B cell (primary cell): ENCODE measurements around the gene STAP1. TPM values are rescaled to one million over a fixed set of nuclear protein-coding genes. Genes with fewer than 3 reads are reported as not detected.

Experiments
- ATAC-seq: fragments of 200-7000 bp; cut with Tn5 transposase; one replicate; pipeline ENCODE4 v1.10.0; 2021; ENCODE audit warnings: low read depth, mild to moderate bottlenecking, moderate number of reproducible peaks, moderate library complexity
- CTCF ChIA-PET: fragments of 350-600 bp; sonication (Branson Sonifier 250); formaldehyde crosslinking; loops from one replicate; lab custom pipeline; 2021; ENCODE audit warnings: antibody characterized with exemption, inconsistent platforms; lab: Charles Lee
- POLR2A ChIA-PET: fragments of 350-600 bp; sonication (Branson Sonifier 250); formaldehyde crosslinking; loops from one replicate; lab custom pipeline; 2021; ENCODE audit warnings: antibody characterized with exemption; lab: Charles Lee
- DNase-seq: peaks from one replicate; pipeline ENCODE4 v3.0.0; 2013
- H2AFZ ChIP-seq: 2 replicates; pipeline ENCODE4 v1.6.1; 2012; ENCODE audit warnings: mild to moderate bottlenecking, low read depth, low read length; ENCODE audit not compliant: insufficient read depth, poor library complexity, severe bottlenecking
- H3K27ac ChIP-seq, 2 donors: 1 replicate in 1 of 2; 2 replicates in 1 of 2; pipeline ENCODE4 v1.5.1; 2012 to 2013; ENCODE audit warnings: low read length in 2 of 2, mild to moderate bottlenecking in 2 of 2, moderate library complexity in 1 of 2
- H3K27me3 ChIP-seq, 4 experiments: fragments of 200-600 bp in 1 of 4; sonication (generic) in 1 of 4; replicated peaks in 1 of 4; 1 replicate in 2 of 4; 2 replicates in 2 of 4; pipeline versions ENCODE4 v1.6.1 to v1.7.0; 2013 to 2016; ENCODE audit warnings: low read length in 3 of 4, mild to moderate bottlenecking in 2 of 4, mixed read lengths in 1 of 4, moderate library complexity in 1 of 4; ENCODE audit not compliant: insufficient read depth in 4 of 4, control insufficient read depth in 3 of 4; ENCODE audit errors: control extremely low read depth in 1 of 4
- H3K36me3 ChIP-seq, 2 experiments: replicated peaks in 1 of 2; 1 replicate in 1 of 2; 2 replicates in 1 of 2; pipeline versions ENCODE4 v1.6.1 to v1.7.1; 2013; ENCODE audit warnings: low read length in 1 of 2; ENCODE audit not compliant: insufficient read depth in 2 of 2, control insufficient read depth in 1 of 2; ENCODE audit errors: control extremely low read depth in 1 of 2, extremely low read depth in 1 of 2
- H3K4me1 ChIP-seq, 2 donors: fragments of 200-600 bp in 1 of 2; sonication (generic) in 1 of 2; 1 replicate in 1 of 2; 2 replicates in 1 of 2; pipeline versions ENCODE4 v1.5.1 to v1.6.1; 2013 to 2017; ENCODE audit warnings: low read length in 2 of 2; ENCODE audit not compliant: control insufficient read depth in 2 of 2, insufficient read depth in 2 of 2
- H3K4me2 ChIP-seq: replicated peaks from 2 replicates; pipeline ENCODE3; 2012; ENCODE audit warnings: mild to moderate bottlenecking, low read depth, low read length; ENCODE audit not compliant: poor library complexity, severe bottlenecking
- H3K4me3 ChIP-seq, 5 experiments: fragments of 200-600 bp in 1 of 5; sonication (generic) in 1 of 5; 1 replicate in 3 of 5; 2 replicates in 2 of 5; pipeline versions ENCODE4 v1.5.1 to v1.7.0; 2011 to 2016; ENCODE audit warnings: low read length in 4 of 5, mild to moderate bottlenecking in 4 of 5, low read depth in 2 of 5, control low read depth in 1 of 5, moderate library complexity in 1 of 5; ENCODE audit not compliant: insufficient read depth in 1 of 5; ENCODE audit errors: control extremely low read depth in 1 of 5, extremely low read depth in 1 of 5
- H3K79me2 ChIP-seq: fragments of 200-600 bp; sonication (generic); one replicate; pipeline ENCODE4 v1.6.0; 2016; ENCODE audit warnings: low read length; ENCODE audit not compliant: control insufficient read depth, insufficient read depth
- H3K9ac ChIP-seq: fragments of 200-600 bp; sonication (generic); 2 replicates; pipeline ENCODE4 v1.6.1; 2017; ENCODE audit warnings: mild to moderate bottlenecking, low read length, moderate library complexity
- H3K9me3 ChIP-seq, 3 donors: one replicate each; pipeline versions ENCODE4 v1.6.1 to v1.7.1; 2013; ENCODE audit warnings: low read length in 2 of 3; ENCODE audit not compliant: control insufficient read depth in 2 of 3, insufficient read depth in 1 of 3; ENCODE audit errors: control extremely low read depth in 1 of 3
- H4K20me1 ChIP-seq: 2 replicates; pipeline ENCODE4 v1.6.0; 2012; ENCODE audit warnings: mild to moderate bottlenecking, low read length; ENCODE audit not compliant: insufficient read depth, control insufficient read depth, poor library complexity, severe bottlenecking
- H3K27ac Mint-ChIP-seq: one replicate; pipeline ENCODE4 v1.8.0; 2021; ENCODE audit warnings: mixed read lengths
- H3K27me3 Mint-ChIP-seq: one replicate; pipeline ENCODE4 v1.8.0; 2021; ENCODE audit warnings: mixed read lengths
- H3K4me1 Mint-ChIP-seq: one replicate; pipeline ENCODE4 v1.8.0; 2021; ENCODE audit warnings: mixed read lengths
- H3K4me3 Mint-ChIP-seq: one replicate; pipeline ENCODE4 v1.8.0; 2021; ENCODE audit warnings: mixed read lengths
- H3K9me3 Mint-ChIP-seq: one replicate; pipeline ENCODE4 v1.8.0; 2022; ENCODE audit warnings: mixed read lengths; ENCODE audit not compliant: insufficient read depth
- EZH2 ChIP-seq: IDR thresholded peaks from 2 replicates; pipeline ENCODE4 v1.6.1; 2012; ENCODE audit warnings: borderline replicate concordance, low read depth, mild to moderate bottlenecking, moderate library complexity, low read length; ENCODE audit not compliant: insufficient read depth, poor library complexity, severe bottlenecking
- WGBS: methylation state at CpG from one replicate; pipeline ENCODE4 v1.1.5; 2013; ENCODE audit warnings: missing lambda C conversion rate; ENCODE audit not compliant: insufficient coverage; 5-methylcytosine and 5-hydroxymethylcytosine counted together
- intact Hi-C: fragments of 100-400 bp; cut with micrococcal nuclease; formaldehyde crosslinking; loops from one replicate; pipeline ENCODE4 v1.10.0; 2022
- polyA plus RNA-seq: library from polyadenylated mRNA; depleted of rRNA; stranded (reverse); fragments of >200 nt; gene quantifications from 2 replicates; pipeline ENCODE4 v1.2.3, GENCODE V29; 2012
- total RNA-seq, 2 donors: library from RNA; stranded (reverse); fragments of 120-200 nt in 1 of 2; gene quantifications; 1 replicate in 1 of 2; 2 replicates in 1 of 2; pipeline versions ENCODE4 v1.2.3 to v1.2.4, GENCODE V29; 2013 to 2022
- TF ChIP-seq, protein P1 (sequence below): fragments of 200-600 bp; IDR thresholded peaks from one replicate; pipeline ENCODE4 v1.8.0; 2022; ENCODE audit warnings: antibody characterized with exemption, mild to moderate bottlenecking

The STAP1 gene
- total and polyA plus RNA-seq, 2 donors (not counting 1 experiment from before 2014, with no cell fraction given): 52.6 to 63.0 TPM

DNA sequence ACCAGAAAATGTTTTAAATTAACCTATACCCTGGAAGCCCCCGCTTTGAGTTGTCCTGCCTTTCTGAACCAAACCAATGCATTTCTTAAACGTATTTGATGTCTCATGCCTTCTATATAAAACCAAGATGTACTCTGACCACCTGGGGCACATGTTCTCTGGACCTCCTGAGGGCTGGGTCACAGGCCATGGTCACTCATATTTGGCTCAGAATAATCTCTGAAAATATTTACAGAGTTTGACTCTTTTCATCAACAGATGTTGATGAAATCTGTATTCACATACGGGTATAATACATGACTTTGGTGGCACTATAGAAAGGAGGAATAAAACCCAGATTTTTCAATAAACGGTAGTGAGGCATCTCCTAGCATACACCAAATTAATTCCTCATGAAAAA is 55.7 kb downstream of the STAP1 start:
- WGBS: 100% methylated on average over 2 of the region's 4 CpGs
- Histone ChIP-seq H3K9me3 (peaks cover 4 to 17% (median 4%) of the 10 kb centered on the region in 3 donors), H3K36me3 (peaks cover 3 to 11% of the 10 kb centered on the region in 2 experiments), H2AFZ (no peak overlapping the region), H3K27ac (no peak overlapping the region), H4K20me1 (no peaks in the 10 kb centered on the region), H3K27me3 (no peaks in the 10 kb centered on the region), H3K79me2 (no peaks in the 10 kb centered on the region), H3K9ac (no peak overlapping the region), H3K4me3 (no peak overlapping the region), H3K4me2 (no peak overlapping the region), H3K4me1 (no peaks in the 10 kb centered on the region)
- peaks cover 2% of the 10 kb centered on the region for H3K9me3 Mint-ChIP-seq
- no peaks in the 10 kb centered on the region for H3K27me3 Mint-ChIP-seq
- intact Hi-C loops: no loop called here
- TF ChIP-seq, protein P1, sequence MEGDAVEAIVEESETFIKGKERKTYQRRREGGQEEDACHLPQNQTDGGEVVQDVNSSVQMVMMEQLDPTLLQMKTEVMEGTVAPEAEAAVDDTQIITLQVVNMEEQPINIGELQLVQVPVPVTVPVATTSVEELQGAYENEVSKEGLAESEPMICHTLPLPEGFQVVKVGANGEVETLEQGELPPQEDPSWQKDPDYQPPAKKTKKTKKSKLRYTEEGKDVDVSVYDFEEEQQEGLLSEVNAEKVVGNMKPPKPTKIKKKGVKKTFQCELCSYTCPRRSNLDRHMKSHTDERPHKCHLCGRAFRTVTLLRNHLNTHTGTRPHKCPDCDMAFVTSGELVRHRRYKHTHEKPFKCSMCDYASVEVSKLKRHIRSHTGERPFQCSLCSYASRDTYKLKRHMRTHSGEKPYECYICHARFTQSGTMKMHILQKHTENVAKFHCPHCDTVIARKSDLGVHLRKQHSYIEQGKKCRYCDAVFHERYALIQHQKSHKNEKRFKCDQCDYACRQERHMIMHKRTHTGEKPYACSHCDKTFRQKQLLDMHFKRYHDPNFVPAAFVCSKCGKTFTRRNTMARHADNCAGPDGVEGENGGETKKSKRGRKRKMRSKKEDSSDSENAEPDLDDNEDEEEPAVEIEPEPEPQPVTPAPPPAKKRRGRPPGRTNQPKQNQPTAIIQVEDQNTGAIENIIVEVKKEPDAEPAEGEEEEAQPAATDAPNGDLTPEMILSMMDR: no peak
- no peak for TF ChIP-seq EZH2
- ChIA-PET POLR2A (no interaction called here), CTCF (no interaction called here)
- peaks cover 10% of the 10 kb centered on the region for H3K4me1 Mint-ChIP-seq
- ATAC-seq: no peak
- H3K27ac Mint-ChIP-seq: no peak overlapping the region
- no peak overlapping the region for H3K4me3 Mint-ChIP-seq
- DNase-seq: no peak

DNA sequence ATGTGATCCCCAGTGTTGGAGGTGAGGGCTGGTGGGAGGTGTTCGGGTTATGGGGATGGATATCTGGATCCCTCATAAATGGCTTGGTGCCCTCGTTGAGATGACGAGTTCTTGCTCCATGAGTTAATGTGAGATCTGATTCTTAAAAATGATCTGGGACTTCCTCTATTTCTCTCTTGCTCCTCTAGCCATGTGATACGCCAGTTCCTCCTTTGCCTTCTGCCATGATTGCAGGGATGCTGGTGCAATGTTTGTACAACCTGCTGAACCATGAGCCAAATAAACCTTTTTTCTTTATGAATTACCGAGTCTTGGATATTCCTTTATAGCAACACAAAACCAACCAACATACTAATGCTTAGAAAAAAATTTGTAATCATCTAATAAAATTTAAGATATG is 56.6 kb downstream of the STAP1 start:
- Histone ChIP-seq H3K4me1 (no peaks in the 10 kb centered on the region), H4K20me1 (no peaks in the 10 kb centered on the region), H3K27me3 (no peaks in the 10 kb centered on the region), H3K9ac (no peak overlapping the region), H3K79me2 (no peaks in the 10 kb centered on the region), H3K4me2 (no peak overlapping the region), H3K36me3 (peaks cover 0 to 12% of the 10 kb centered on the region in 2 experiments), H2AFZ (no peak overlapping the region), H3K27ac (no peak overlapping the region), H3K4me3 (no peak overlapping the region), H3K9me3 (peaks cover 3 to 14% (median 4%) of the 10 kb centered on the region in 3 donors)
- DNase-seq (no peak), ATAC-seq (no peak)
- Mint-ChIP-seq H3K4me1 (peaks cover 10% of the 10 kb centered on the region), H3K27me3 (no peaks in the 10 kb centered on the region), H3K9me3 (no peaks in the 10 kb centered on the region), H3K27ac (no peak overlapping the region), H3K4me3 (no peak overlapping the region)
- TF ChIP-seq, protein P1: no peak
- TF ChIP-seq EZH2: no peak
- intact Hi-C loops: no loop called here
- POLR2A ChIA-PET: interaction anchor here (0.8 kb wide), 1 partner anchor 65 kb away, joined by 6 read pairs; no protein-coding TSS in a partner anchor
- CTCF ChIA-PET: no interaction called here
- 100% methylated on average over 1 of the region's 5 CpGs for WGBS
